SHP77 treated with DMSO at 0.1 percent for 48 hours (cell line): ENCODE results near the gene PRODH.
"Not testable (repeated sequence)": the region's sequence is repeated elsewhere in the genome, so short reads cannot be mapped to it uniquely, and the experiment has no call there.

Experiments
- DNase-seq: peaks from one replicate; lab custom pipeline; 2025; lab: John Stamatoyannopoulos, UW

PRODH gene

GRCh38 chr22:18968011-18968749 lies 32.1 kb upstream of the PRODH start:
- DNase-seq = no peak

DNA sequence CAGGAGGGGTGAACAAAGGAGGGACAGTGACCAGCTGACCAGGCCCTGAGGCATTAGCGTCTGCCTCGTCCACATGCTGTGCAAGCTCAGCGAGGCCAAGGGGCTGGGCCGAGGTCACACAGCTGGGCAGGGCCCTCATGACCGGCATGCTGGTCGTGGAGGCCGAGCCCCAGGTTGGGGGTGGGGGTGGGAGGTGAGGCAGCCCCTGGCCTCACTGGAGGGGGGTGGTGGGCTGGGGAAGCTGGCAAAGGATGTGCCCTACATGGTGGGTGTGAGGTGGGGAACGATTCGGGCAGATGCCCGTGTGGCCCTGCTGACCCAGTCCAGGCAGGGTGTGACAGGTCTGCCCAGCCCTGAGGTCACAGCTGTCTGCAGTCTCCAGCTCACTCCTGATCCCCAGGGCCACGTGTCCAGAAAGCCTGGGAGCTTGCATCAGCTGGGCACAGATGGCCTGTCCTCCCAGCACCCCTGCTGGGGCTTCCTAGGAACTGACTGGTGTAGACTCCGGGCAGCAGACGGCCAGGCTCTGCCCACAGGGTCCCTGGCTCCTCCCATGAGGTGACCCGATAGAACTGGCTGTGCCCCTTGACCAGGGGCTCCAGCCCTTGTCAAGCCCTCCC lies 31.4 kb upstream of the PRODH start:
- DNase-seq = peak; percentile 10

- no peak for DNase-seq
Observed at GRCh38 chr22:18966748-18967147, 30.7 kb upstream of the PRODH start.

- no peak for DNase-seq
Observed at GRCh38 chr22:18965526-18966421, 29.7 kb upstream of the PRODH start.

DNA sequence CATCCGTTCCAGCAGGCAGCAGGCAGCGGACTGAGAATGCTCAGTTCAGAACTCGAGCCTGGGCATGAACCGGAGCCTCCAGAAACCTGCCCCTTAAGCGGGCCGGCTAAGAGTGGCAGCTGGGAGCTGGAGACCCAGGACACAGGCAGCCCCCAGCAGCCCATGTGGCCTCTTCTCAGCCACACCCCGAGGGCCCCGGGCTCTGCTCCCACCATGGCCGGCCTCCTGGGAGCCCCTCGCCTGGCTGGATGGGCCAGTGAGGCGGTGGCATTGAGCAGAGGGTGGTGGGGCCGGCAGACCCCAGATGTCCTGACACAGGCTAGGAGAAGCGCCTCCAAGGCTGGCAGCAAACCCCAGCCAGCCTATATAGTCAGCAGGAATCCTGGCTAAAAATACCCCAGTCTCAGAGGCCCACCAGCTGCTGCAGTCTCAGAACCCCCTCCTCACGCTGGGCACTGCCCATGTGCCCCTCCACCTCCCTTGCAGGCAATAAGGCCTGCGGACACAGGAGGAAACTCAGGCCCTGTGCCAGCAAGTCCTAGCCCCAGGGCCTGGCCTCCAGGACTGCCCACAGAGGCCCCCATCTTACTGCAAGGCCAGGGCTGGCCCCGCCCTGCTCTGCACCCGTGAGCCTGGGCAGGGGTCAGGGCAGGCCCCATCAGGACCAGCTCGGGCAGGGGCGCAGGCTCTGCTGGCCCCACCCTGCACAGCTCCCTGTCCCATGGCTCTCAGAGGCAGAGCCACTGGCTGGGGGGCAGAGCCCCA lies 28.6 kb upstream of the PRODH start:
- DNase-seq = not testable (repeated sequence)

GRCh38 chr22:18964051-18964450 lies 28.0 kb upstream of the PRODH start:
- not testable (repeated sequence) for DNase-seq

DNA sequence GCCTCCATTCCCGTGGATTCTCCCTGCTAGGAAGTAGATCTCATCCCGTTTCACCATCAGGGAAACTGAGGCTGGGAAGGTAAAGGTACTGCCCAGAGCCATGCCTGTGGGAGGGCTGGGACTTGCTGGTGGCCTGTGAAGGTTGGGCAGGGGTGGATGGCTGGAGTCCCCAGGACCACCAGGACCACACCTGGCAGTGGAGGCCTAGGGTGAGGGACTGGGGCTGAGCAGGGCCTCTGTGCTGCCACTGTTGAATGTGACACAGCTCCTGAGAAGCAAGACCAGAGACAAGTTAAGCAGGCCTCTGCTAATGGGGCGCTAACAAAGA lies 26.2 kb upstream of the PRODH start:
- DNase-seq = no peak

GRCh38 chr22:18961632-18962307 lies 25.7 kb upstream of the PRODH start:
- not testable (repeated sequence) for DNase-seq

DNA sequence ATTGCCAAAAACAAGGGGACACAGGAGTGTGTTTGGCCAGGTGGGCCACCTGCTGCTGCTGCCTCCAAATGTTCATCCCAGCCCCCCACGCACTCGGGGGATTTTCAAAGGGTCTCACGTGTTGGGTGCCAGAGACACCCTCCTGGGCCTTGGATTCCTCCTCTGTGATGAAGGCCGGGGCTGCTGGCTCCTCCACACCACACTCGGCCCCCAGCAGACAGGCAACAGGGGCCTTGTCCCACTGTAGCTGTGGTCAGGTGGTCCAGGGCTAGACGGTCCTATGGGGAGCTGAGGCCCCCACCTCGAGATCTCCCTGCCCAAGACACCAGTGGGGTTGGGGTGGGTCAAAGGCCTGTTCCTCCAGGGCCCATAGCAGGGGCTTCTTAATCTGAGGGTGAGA lies 25.1 kb upstream of the PRODH start:
- DNase-seq = not testable (repeated sequence)

GRCh38 chr22:18960166-18960820 lies 24.2 kb upstream of the PRODH start:
- not testable (repeated sequence) for DNase-seq

DNA sequence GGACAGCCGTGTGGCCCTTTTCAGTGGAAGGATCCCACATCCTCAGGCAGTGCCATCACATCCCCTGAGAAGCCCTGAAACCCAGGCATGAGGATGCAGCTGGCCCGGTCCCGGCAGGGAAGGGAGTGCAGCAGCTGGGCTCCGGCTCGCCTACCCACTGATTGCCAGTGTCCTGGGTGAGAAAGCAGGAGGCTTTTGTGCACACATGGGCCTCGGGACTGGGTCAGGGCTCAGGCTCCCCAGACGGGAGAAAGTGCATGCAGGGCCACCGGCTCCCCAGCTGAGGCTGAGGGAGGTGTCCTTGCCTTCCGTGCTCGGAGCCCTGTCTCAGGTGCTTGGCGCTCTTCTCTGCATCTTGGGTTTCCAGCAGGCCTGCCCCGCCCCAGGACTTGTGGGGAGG lies 23.6 kb upstream of the PRODH start:
- not testable (repeated sequence) for DNase-seq

- not testable (repeated sequence) for DNase-seq
Observed at GRCh38 chr22:18959266-18959665, 23.2 kb upstream of the PRODH start.

- not testable (repeated sequence) for DNase-seq
Observed at GRCh38 chr22:18958738-18959137, 22.6 kb upstream of the PRODH start.

DNA sequence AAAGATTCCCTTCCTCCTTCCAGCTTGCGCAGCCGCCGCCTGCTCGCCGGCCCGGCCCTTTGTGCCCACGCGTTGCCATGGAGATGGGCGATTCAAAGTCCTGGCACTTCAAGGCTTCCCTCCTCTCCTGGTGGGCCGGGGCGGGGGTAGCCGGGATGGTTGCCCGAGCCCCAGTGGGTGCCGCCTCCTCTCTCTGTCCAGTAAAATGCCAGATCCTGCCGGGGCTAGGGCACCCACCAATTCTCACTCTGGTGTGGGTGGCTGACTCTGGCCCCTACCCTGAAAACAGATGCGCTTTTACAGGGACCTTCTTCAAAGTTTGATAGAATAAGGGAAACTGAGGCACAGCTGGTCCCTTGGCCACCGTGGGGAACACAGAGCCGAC lies 22.2 kb upstream of the PRODH start:
- DNase-seq = not testable (repeated sequence)

DNA sequence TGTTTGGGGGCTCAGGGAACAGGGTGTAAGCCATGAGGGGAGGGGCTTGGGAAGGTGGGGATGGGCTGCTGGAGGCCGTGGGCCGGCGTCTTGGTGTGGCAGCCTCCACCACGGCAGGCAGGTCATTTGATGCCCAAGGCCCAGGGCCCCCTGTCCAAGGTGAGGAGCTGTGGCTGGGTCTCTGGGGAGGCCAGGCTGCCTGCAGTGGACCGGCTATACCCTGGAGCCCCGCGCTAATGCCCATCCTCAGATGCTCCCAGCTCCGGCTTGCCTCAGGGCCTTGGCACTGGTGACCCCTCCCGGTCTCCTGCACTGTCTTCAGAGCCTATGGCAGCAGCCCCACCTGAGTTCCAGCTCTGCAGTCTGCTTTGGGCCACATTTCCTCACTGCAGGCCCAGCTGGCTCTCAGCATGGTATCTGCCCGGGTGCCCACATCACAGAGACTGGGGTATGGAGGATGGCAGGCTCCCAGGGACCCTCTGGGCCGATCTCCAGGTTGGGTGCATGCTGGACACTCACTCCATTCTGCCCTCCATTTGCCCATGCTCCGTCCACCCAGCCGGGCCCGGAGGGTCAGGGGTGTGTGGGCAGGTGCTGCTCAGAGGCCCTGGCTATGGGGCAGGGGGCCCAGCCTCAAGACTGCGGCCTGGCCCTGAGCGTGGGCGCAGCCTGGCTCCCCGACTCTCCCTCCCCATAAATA lies 21.7 kb upstream of the PRODH start:
- not testable (repeated sequence) for DNase-seq

- DNase-seq = not testable (repeated sequence)
Observed at GRCh38 chr22:18956956-18957355, 20.9 kb upstream of the PRODH start.

- not testable (repeated sequence) for DNase-seq
Observed at GRCh38 chr22:18956121-18956895, 20.2 kb upstream of the PRODH start.

DNA sequence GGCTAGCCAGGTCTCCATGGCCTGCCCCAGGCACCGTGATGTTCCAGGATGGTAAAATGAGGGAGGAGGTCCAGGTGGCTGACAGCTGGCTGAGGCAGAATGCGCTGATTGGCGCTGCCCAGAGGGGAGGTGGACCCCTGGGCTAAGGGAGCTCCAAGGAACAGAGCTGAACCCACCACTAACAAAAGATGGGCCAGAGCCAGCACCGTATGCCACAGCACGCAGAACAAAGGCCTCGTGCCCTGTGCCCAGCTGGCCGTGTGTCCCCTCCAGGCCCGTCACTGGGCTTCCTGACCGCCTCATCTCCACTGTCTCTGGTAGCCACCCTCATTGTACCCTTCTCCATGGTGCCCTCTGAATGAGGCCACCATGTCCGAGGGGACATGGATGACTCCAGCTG lies 19.6 kb upstream of the PRODH start:
- DNase-seq = no peak

DNA sequence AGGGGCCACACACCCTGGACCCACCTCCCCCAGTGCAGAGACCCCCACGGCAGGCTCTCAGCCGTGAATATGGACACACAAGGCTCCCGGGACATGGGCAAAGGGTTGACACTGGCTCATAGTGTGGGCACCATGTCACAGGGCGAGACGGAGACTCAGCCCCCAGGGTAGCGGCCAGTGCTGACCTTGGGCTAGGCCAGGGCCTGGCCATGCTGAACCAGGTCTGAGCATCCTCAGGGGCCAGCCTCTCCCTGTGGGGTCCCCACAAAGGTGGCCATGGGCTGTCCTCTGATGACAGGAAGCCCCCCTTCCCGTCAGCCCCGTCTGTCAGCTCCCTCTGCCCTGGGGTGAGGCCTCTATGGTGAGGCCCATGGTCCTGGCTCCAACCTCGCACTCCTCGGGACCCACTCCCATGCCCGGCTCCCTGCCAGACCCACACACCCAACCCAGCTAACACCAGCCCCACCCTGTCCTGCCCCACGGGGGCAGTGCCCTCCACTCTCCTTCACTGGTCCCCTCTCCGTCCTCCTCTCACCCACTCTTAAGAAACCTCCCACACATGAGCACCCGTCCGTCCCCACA lies 19.0 kb upstream of the PRODH start:
- no peak for DNase-seq
